Mucosa of descending colon (tissue), 3 donors: ENCODE results near the gene CDH15. TPM values are rescaled to one million over a fixed set of nuclear protein-coding genes. Genes with fewer than 3 reads are reported as not detected.
"Not testable (repeated sequence)": the region's sequence is repeated elsewhere in the genome, so short reads cannot be mapped to it uniquely, and the experiment has no call there.

ENCODE experiments used
- ATAC-seq: fragments of 200-7000 bp; cut with Tn5 transposase; one replicate; pipeline ENCODE4 v1.9.1; 2020; ENCODE audit warnings: mild to moderate bottlenecking, moderate library complexity
- DNase-seq, 3 donors: peaks; one replicate each; pipeline ENCODE4 v3.0.0-alpha.2; 2020
- H3K36me3 ChIP-seq: fragments of 200-600 bp; one replicate; pipeline ENCODE4 v1.8.0; 2021; ENCODE audit warnings: low read depth, mild to moderate bottlenecking
- H3K4me1 ChIP-seq: fragments of 200-600 bp; one replicate; pipeline ENCODE4 v1.8.0; 2021; ENCODE audit warnings: low read depth, mild to moderate bottlenecking
- H3K4me3 ChIP-seq: fragments of 200-600 bp; one replicate; pipeline ENCODE4 v1.8.0; 2021; ENCODE audit warnings: mild to moderate bottlenecking
- H3K9me3 ChIP-seq: fragments of 200-600 bp; one replicate; pipeline ENCODE4 v1.8.0; 2021; ENCODE audit warnings: mild to moderate bottlenecking
- intact Hi-C, 2 donors: fragments of 100-400 bp; cut with DNase I in 1 of 2; cut with micrococcal nuclease in 1 of 2; formaldehyde crosslinking; loops; one replicate each; pipeline versions ENCODE4 v1.11.0 to v1.11.1; 2022; cut with DNase I, micrococcal nuclease
- total RNA-seq, 3 donors: library from RNA; stranded (reverse); fragmentation: NEBNext Ultra II Directional in 2 of 3; extraction: Animal tissue kit (Norgen Biotek cat#: 25700) in 2 of 3; gene quantifications; one replicate each; pipeline versions ENCODE4 v1.2.1 to v1.2.4, GENCODE V29; 2021 to 2023
- TF ChIP-seq, protein P1 (sequence below): fragments of 200-600 bp; IDR thresholded peaks from one replicate; pipeline ENCODE4 v1.8.0; 2022; ENCODE audit warnings: antibody characterized with exemption, mild to moderate bottlenecking
- donor health status: DM: no; HTN: no; CAD: no; lungs with moderate emphysema.
- donor health status: DM: no; HTN: no; CAD: no.
- donor health status: DM: no; HTN: yes; CAD: no.

CDH15 gene
- total RNA-seq, 3 donors from 2014 or later: not detected

DNA sequence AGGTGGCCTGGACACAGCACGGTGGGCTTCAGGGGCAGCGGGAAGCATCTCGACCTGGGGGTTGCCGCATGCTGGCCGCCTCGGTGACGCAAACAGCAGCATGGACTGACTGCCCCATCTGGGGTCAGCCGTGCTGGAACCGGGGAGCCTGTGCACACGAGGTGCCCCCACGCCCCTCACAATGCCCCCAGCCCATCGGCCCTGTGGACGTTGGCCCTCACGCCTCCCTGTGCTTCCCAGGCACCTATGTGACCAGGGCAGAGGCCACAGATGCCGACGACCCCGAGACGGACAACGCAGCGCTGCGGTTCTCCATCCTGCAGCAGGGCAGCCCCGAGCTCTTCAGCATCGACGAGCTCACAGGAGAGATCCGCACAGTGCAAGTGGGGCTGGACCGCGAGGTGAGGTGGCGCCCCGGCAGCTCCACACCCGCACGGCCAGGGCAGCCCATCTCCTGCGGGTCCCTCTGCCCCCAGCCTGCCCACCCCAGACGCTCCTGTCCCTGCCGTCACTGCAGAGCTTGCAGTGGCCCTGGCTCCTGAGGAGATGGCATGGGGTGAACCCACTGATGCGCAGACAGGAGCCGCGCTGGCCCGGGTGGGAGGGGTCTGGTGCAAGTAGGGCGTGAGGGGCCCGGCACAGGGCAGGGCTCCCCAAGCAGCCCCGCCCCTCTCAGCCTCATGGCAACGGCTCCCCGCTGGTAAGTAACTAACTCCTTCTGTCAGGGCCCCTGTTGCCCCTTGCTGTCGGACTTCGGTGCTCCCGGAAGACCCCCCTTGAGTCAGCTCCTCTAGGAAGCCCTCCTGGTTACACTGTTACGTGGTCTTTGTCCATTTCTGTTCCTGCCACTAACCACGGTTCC lies 13.6 kb downstream of the CDH15 start:
- DNase-seq (peak in 1 of 3 donors; percentile 50), ATAC-seq (no peak)
- Histone ChIP-seq H3K4me3 (no peak overlapping the region), H3K4me1 (no peaks in the 10 kb centered on the region), H3K36me3 (no peaks in the 10 kb centered on the region), H3K9me3 (no peaks in the 10 kb centered on the region)
- intact Hi-C loops: no loop called here
- TF ChIP-seq, protein P1, sequence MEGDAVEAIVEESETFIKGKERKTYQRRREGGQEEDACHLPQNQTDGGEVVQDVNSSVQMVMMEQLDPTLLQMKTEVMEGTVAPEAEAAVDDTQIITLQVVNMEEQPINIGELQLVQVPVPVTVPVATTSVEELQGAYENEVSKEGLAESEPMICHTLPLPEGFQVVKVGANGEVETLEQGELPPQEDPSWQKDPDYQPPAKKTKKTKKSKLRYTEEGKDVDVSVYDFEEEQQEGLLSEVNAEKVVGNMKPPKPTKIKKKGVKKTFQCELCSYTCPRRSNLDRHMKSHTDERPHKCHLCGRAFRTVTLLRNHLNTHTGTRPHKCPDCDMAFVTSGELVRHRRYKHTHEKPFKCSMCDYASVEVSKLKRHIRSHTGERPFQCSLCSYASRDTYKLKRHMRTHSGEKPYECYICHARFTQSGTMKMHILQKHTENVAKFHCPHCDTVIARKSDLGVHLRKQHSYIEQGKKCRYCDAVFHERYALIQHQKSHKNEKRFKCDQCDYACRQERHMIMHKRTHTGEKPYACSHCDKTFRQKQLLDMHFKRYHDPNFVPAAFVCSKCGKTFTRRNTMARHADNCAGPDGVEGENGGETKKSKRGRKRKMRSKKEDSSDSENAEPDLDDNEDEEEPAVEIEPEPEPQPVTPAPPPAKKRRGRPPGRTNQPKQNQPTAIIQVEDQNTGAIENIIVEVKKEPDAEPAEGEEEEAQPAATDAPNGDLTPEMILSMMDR: no peak

DNA sequence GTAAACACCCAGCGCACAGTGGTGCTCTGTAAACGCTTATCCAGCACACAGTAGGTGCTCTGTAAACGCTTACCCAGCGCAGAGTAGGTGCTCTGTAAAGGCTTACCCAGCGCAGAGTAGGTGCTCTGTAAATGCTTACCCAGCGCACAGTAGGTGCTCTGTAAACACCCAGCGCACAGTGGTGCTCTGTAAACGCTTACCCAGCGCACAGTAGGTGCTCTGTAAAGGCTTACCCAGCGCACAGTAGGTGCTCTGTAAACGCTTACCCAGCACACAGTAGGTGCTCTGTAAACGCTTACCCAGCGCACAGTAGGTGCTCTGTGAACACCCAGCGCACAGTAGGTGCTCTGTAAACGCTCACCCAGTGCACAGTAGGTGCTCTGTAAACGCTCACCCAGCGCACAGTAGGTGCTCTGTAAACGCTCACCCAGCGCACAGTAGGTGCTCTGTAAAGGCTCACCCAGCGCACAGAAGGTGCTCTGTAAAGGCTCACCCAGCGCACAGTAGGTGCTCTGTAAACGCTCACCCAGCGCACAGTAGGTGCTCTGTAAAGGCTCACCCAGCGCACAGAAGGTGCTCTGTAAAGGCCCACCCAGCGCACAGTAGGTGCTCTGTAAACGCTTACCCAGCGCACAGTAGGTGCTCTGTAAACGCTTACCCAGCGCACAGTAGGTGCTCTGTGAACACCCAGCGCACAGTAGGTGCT lies 14.5 kb downstream of the CDH15 start:
- H3K4me3 ChIP-seq, H3K36me3 ChIP-seq, H3K9me3 ChIP-seq, intact Hi-C loops, ATAC-seq, H3K4me1 ChIP-seq: not testable (repeated sequence)
- peak in 1 of 3 donors; percentile 7 for DNase-seq

DNA sequence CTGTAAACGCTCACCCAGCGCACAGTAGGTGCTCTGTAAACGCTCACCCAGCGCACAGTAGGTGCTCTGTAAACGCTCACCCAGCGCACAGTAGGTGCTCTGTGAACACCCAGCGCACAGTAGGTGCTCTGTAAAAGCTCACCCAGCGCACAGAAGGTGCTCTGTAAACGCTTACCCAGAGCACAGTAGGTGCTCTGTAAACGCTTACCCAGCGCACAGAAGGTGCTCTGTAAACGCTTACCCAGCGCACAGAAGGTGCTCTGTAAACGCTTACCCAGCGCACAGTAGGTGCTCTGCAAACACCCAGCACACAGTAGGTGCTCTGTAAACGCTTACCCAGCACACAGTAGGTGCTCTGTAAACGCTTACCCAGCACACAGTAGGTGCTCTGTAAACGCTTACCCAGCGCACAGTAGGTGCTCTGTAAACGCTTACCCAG lies 15.1 kb downstream of the CDH15 start:
- H3K4me3 ChIP-seq, intact Hi-C loops, H3K9me3 ChIP-seq, H3K36me3 ChIP-seq, DNase-seq, ATAC-seq, H3K4me1 ChIP-seq: not testable (repeated sequence)

DNA sequence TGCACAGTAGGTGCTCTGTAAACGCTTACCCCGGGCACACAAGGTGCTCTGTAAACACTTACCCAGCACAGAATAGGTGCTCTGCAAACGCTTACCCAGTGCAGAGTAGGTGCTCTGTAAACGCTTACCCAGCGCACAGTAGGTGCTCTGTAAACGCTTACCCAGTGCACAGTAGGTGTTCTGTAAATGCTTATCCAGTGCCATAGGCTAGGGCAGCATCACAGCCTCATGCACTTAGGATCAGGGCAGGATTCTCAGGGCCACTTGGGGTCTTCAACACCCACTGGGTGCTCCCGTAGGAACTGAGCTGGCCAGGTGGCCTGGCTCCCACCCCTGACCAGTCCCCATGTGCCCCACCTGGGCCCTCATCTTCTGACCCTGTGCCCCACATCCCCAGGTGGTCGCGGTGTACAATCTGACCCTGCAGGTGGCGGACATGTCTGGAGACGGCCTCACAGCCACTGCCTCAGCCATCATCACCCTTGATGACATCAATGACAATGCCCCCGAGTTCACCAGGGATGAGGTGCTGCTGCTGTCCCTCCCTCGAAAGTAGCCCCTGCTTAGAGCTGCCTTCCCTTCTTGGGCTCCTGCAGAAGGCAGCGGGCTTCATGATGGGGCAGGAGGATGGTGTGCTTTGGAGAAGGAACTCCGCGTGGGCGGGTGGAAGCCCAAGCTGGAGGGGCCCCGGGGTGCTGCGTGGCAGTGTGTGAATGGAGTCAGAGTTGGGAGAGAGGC lies 15.7 kb downstream of the CDH15 start:
- H3K4me1 ChIP-seq: no peaks in the 10 kb centered on the region
- DNase-seq (peak in 1 of 3 donors; percentile 46), ATAC-seq (peak; percentile 16)
- no peak overlapping the region for H3K4me3 ChIP-seq
- TF ChIP-seq, protein P1: no peak
- H3K36me3 ChIP-seq: no peaks in the 10 kb centered on the region
- intact Hi-C loops: no loop called here
- no peaks in the 10 kb centered on the region for H3K9me3 ChIP-seq

DNA sequence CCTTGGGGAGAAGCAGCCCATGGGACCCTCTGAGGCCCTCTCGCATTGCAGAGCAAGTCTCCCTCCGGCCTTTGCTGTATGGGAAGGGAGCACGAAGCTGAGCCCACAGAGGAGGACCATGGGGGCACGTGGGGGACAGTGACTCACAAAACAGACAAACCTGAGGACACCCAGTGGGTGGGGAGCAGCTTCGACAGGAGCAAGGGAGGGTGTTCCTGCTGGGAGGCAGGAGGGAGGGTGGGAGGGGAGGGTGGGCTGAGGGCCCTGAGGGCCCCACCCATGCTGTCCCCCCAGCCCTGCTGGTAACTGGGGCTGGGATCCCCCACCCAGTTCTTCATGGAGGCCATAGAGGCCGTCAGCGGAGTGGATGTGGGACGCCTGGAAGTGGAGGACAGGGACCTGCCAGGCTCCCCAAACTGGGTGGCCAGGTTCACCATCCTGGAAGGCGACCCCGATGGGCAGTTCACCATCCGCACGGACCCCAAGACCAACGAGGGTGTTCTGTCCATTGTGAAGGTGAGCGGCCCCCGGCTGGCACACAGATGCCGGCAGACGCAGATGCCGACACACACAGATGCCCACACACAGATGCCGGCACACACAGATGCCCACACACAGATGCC lies 16.3 kb downstream of the CDH15 start:
- ATAC-seq (peak; percentile 8), DNase-seq (peak in 1 of 3 donors; percentile 43)
- intact Hi-C loops: no loop called here
- Histone ChIP-seq H3K36me3 (no peaks in the 10 kb centered on the region), H3K4me1 (no peaks in the 10 kb centered on the region), H3K4me3 (no peak overlapping the region), H3K9me3 (no peaks in the 10 kb centered on the region)
- TF ChIP-seq, protein P1: no peak

DNA sequence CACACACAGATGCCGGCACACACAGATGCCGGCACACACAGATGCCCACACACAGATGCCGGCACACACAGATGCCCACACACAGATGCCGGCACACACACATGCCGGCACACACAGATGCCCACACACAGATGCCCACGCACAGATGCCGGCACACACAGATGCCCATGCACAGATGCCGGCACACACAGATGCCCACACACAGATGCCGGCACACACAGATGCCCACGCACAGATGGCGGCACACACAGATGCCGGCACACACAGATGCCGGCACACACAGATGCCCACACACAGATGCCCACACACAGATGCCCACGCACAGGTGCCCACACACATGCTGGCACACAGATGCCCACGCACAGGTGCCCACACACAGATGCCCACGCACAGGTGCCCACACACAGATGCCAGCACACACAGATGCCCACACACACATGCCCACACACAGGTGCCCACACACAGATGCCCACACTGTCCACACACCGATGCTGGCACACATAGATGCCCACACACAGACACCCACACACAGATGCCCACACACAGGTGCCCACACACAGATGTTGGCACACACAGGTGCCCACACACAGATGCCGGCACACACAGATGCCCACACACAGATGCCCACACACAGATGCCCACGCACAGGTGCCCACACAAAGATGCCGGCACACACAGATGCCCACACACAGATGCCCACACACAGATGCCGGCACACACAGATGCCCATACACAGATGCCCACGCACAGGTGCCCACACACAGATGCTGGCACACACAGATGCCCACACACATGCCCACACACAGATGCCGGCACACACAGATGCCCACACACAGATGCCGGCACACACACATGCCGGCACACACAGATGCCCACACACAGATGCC lies 17.2 kb downstream of the CDH15 start:
- ATAC-seq, H3K4me1 ChIP-seq, H3K4me3 ChIP-seq, intact Hi-C loops, H3K36me3 ChIP-seq, H3K9me3 ChIP-seq: not testable (repeated sequence)
- peak in 1 of 3 donors; percentile 29 for DNase-seq
